NOMO-1 treated with DMSO at 0.1 percent for 48 hours (cell line): Measurements from ENCODE around the gene ISLR2.
"Not testable (repeated sequence)": the region's sequence is repeated elsewhere in the genome, so short reads cannot be mapped to it uniquely, and the experiment has no call there.

Experiments used
- DNase-seq: peaks from one replicate; lab custom pipeline; 2025; ENCODE audit not compliant: unreplicated experiment; lab: John Stamatoyannopoulos, UW

The ISLR2 gene

GRCh38 chr15:74156678-74157411, 26.5 kb downstream of the ISLR2 start:
- DNase-seq = no peak

- DNase-seq = no peak
Measured at GRCh38 chr15:74157868-74158827, 27.8 kb downstream of the ISLR2 start.

GRCh38 chr15:74158855-74159650, 28.7 kb downstream of the ISLR2 start:
- DNase-seq = no peak

GRCh38 chr15:74159773-74160172, 29.4 kb downstream of the ISLR2 start:
- DNase-seq = no peak

GRCh38 chr15:74160390-74160789, 30.0 kb downstream of the ISLR2 start:
- DNase-seq = not testable (repeated sequence)

- DNase-seq = not testable (repeated sequence)
Measured at GRCh38 chr15:74162195-74162536, 31.8 kb downstream of the ISLR2 start.

GRCh38 chr15:74165461-74165860, 35.1 kb downstream of the ISLR2 start:
- no peak for DNase-seq

- DNase-seq = no peak
Measured at GRCh38 chr15:74167891-74168331, 37.5 kb downstream of the ISLR2 start.

- DNase-seq = no peak
Measured at GRCh38 chr15:74168711-74169126, 38.3 kb downstream of the ISLR2 start.

GRCh38 chr15:74170071-74170844, 39.9 kb downstream of the ISLR2 start:
- no peak for DNase-seq

- DNase-seq = no peak
Measured at GRCh38 chr15:74170875-74171578, 40.6 kb downstream of the ISLR2 start.

GRCh38 chr15:74171965-74172541, 41.7 kb downstream of the ISLR2 start:
- DNase-seq = no peak

- no peak for DNase-seq
Measured at GRCh38 chr15:74172701-74173379, 42.5 kb downstream of the ISLR2 start.

- DNase-seq = no peak
Measured at GRCh38 chr15:74173380-74174218, 43.2 kb downstream of the ISLR2 start, which contains the start of gene ISLR. Gene ISLR, plus strand, starts transcription at chr15:74173710. Its CDS starts 1,149 bp downstream, at chr15:74174859.

GRCh38 chr15:74174219-74174957, 44.0 kb downstream of the ISLR2 start:
- no peak for DNase-seq

GRCh38 chr15:74174958-74175253, 44.5 kb downstream of the ISLR2 start:
- DNase-seq = no peak
